ENCODE data around the gene CLN6.
"Not testable (repeated sequence)": the region's sequence is repeated elsewhere in the genome, so short reads cannot be mapped to it uniquely, and the experiment has no call there.

Gene CLN6

DNA sequence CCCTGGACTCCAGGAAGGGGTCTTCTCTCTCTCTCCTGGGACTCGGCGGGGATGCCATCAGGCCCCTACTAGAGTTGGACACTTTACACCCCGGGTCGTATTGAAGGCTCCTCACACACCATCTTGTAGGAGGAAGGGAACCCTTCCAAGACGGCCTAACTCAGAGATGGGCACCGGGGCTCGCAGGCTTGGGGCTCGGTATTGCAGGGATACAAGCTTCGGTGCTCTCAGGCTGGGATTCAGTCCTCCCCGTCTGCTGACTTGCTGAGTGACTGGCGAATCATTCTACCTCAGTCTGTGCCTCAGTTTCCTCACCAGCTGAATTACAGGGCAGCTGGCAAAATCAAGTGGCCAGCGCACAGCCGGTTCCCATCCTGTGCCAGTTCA, 24.0 kb downstream of the CLN6 start:
- no peak for DNase-seq

DNA sequence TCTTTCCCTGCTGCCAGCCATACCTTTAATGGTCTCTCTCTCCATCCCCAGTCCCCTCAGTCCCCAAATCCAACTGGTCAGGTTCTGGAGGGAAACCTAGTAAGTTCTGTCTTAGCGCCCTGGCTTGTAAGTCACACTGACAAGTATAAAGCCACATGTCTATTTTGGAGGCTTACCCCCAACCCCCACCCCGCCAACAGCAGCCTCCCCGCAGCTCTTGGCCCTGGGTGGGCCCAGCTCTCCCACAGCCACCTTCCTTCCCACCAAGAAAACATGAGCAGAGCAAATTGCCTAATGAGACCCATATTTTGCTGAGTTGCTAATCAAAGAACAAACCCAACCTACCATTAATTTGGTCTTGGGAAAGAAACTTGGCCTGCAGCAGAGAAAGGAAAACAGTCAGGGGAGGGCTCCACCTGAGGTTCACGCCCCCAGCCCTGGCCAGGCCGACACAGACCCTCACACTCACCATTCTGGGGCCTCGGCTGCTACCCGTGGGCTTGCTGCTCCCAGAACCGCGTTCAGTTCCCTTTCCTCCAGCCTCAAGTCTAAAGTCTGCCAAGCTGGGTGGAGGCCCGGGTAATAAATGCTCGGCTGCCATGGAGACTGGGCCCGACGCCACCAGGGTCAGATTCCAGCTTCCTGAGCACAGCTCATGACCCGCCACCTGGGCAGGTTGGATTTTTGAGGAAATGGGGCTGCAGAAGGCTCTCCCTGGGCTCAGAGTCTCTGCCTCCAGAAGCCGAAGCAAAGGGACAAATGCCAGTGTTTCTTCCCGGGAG, 24.6 kb downstream of the CLN6 start, which contains the start of gene CALML4:
Gene CALML4, minus strand, starts transcription at position 557 of the 782 bp plus-strand sequence. Its CDS starts 85 bp downstream, at position 472.
- DNase-seq, result peak; percentile 57

DNA sequence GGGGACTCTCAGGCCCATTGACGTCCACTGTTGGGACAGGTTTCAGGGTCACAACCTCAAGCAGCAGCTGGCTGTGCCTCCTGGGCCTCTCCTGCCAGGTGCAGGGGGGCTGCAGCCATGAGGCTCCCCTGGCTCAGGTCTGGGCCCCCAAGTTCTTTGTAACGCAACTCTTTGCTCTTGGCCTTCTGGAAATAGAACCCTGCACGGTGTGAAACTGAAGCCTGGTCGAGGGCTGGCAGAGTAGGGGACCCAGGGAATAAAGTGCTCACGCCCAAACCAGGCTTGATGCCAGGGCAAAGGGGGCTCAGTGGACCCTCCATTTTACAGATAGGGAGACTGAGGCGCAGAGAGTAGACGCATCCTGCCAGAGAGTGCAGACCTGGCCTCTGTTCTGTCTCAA, 25.2 kb downstream of the CLN6 start:
- no peak for DNase-seq

GRCh38 chr15:68203956-68204355, 25.6 kb downstream of the CLN6 start:
- no peak for DNase-seq

DNA sequence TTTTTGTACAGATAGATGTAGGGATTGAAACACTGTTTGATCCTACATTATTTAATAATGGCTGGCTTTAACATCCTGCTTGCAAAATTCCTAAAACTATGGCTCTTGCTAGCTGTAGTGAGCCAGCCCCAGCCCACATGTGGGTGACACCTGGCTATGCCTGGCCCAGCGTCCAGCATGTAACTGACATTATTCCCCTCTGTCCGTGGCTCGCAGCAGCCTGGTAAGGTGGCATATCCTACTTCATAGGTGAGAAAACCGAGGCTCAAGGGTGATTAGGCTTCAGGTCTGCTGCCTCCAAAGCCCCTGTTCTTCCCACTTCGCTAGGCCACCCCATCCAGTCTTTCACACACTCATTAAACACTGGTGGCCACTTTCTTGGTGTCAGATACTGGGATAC, 26.0 kb downstream of the CLN6 start:
- DNase-seq, result no peak

GRCh38 chr15:68202994-68203393, 26.5 kb downstream of the CLN6 start:
- not testable (repeated sequence) for DNase-seq

DNA sequence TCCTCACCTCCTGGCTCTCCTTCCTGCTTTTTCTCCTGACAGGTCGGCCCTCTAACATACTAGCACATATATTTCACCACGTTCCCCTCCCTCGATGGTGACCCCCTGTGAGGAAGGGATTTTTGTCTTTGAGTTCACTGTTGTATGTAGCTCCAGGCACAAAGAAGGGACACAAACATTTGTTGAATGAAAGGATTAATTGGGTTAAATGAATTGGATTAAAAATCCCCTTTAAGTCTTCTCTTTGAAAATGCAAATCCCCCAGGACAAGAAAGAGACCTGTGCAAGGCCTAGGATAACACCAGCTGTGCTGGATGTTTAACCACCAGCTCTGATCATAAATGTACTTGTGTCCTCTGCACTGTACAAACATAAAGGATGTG, 27.7 kb downstream of the CLN6 start:
- DNase-seq, result no peak

DNA sequence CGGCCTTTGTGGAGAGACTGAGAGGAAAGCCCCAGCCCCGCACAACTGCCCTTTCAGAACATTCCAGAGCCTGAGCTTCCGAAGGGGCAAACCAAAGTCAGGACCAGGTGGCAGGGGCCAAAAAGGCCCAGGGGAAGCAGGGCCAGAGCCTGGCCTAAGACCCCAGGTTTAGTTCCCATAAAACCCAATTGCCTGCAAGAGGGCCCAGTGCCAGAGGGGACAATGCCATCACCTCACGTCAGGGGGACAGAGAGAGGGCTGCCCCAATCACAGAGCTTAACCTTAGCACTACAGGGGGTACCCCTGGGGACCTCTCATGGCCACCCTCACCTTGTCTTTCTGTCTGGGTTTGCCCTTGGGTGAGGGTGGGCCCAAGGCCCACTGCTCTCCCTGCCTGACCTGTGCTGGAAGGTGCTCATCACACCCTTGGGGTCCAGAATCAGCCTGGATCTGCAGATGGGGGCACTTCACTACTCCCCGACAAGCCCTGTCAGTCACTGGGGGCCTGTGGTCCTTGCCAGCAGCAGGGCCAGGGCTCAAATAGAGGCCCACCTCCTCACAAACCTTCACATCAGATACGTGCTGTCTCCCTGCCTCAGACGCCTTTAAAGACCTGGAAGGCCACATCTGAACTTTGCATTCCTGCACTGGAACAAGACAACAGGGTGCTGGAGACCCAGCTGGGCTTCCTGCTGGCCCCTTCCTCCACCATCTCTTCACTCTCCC, 28.2 kb downstream of the CLN6 start:
- no peak for DNase-seq

- no peak for DNase-seq
Observed at GRCh38 chr15:68200016-68200861, 29.3 kb downstream of the CLN6 start.

- peak; percentile 13 for DNase-seq
Observed at GRCh38 chr15:68199340-68199739, 30.2 kb downstream of the CLN6 start.

- no peak for DNase-seq
Observed at GRCh38 chr15:68197661-68198437, 31.7 kb downstream of the CLN6 start.

- no peak for DNase-seq
Observed at GRCh38 chr15:68197170-68197492, 32.4 kb downstream of the CLN6 start.

DNA sequence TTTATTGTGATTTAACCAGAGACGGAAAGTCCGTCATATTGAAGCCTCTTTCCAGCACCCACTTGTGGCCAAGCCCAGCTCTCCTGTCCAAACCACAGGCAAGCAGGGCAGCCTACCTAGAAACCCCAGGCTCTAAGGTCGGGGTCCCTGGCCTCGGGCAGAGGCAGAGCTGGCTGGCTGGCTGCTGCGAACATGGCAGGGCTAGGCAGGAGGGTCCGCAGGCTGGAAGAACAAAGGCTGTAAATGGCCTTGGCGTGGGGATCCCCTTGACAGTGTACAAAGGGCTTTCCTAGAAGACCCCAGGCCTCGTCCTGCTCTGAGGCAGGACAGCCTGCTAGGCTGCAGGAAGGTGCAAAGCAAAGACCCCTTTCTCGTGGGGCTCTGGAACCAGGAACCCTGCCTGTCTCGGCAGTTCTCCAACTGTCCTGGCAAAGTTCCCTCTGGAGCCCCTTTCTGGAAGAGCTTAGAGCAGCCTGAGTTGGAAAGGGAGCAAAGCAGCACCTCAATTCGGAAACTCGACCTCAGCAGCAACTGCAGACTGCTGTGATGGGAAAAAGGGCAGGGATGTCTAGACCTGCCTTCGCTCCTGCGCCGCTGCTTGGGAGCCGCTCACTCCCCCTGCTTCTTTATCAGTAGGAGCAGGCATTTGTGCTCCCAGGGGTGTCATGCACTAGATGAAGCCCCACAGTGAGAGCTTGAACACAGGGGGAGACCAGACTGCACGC, 32.9 kb downstream of the CLN6 start:
- no peak for DNase-seq

DNA sequence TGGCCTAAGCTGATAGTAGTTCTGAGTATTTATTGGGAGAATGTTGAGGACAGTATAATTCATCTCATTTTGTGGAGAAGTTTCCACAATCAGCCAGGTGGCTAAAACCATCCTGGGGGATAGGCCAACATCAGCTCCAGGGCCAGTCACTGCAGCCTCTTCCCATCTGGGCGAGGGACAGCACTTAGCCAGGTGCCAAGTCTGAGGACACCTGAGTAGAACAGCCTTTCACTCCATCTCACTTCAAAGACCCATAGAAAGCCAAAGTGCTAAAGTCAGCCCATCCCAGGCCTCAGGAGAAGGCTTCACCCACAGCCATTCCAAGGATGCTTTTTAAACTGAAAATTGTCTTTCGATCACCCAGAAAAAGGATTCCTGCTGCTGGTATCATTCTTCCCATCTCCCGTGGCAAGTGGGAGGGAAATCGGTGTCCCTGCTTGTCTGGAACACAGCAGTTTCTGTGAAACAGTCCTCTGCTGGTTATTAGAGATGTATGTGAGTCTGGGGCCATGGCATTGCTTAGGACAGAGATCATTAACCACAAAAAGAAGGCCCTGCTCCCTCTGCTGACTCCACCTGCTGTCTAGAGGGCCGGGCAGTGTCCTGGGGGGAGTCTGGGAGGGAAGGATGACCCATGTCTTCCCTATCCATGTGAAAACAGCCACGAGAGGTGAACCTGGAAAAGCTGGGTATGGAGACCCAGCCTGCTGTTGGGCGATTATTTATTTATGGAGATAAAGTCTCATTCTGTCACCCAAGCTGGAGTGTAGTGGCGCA, 34.0 kb downstream of the CLN6 start:
- no peak for DNase-seq

DNA sequence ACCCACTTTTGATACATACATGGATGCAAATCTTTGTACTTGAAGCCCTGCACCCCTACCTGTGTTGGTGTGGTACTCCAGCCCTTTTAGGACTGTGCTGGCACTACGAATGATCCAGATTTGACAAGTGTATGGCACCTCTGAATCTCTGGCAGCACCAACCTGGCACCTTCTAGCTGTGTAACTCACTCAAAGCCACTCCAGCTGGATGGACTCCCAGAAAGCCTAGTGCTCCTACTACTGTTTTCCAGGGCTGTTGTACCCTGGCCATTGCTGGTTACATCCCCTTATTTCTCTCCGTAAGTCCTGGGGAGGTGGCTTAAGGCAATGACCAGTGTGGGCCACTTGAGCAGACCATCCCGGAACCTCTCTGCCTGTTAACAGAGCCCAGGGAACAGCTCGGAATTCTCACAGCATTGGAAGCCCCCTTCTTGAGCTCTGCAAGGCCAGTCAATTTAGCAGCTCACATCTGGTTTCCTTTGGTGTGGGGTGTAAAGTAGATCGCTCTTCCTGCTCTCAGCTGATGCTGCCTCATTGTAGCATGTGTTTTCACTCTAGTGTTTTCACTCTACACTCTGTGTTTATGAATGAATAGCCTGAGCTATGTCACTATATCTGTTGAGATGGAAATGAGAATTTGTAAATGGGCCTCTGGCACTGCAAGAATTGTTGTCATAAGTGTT, 36.6 kb downstream of the CLN6 start:
- DNase-seq, result no peak

DNA sequence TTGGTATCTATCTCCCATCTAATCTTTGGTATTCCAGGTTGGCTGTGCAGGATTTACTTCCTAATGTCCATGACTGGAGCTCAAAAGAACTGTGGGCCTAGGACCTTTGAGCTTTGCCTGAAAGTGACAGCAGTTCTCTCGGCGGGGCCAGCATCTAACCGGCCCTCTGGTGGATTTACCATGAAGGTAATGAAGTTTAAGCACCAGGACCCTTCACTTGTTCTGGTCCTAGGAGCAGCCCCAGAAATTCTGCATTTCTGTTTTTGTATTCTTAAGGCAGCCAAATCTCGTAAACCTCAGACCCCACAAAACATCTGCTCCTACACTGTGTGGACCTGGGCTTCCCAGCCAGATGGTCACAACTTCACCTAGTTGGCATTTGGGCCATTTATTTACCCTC, 37.4 kb downstream of the CLN6 start:
- DNase-seq, result no peak

GRCh38 chr15:68191555-68191954, 38.0 kb downstream of the CLN6 start:
- no peak for DNase-seq

- no peak for DNase-seq
Observed at GRCh38 chr15:68190048-68190447, 39.5 kb downstream of the CLN6 start.

GRCh38 chr15:68188647-68189046, 40.9 kb downstream of the CLN6 start:
- no peak for DNase-seq

GRCh38 chr15:68187559-68187958, 42.0 kb downstream of the CLN6 start:
- peak; percentile 93 for DNase-seq

All from NCI-H2171 treated with DMSO at 0.1 percent for 48 hours (cell line).